Fibroblast of lung (primary cell): ENCODE measurements around the gene TRIM71.

Source experiments
- CTCF ChIP-seq, 2 donors: IDR thresholded peaks in 1 of 2; conservative IDR thresholded peaks in 1 of 2; 1 replicate in 1 of 2; 2 replicates in 1 of 2; pipeline ENCODE4 v1.5.1; 2011 to 2012; ENCODE audit warnings: low read length in 2 of 2, control low read depth in 1 of 2, inconsistent platforms in 1 of 2, low read depth in 1 of 2, mild to moderate bottlenecking in 1 of 2
- EZH2 ChIP-seq: IDR thresholded peaks from 2 replicates; pipeline ENCODE4 v1.5.1; 2012; ENCODE audit warnings: low read length, control low read depth, mild to moderate bottlenecking; ENCODE audit errors: missing control alignments

- no peak for TF ChIP-seq CTCF (conservative IDR thresholded peaks at IDR 0.05 in 1 of 2, IDR thresholded peaks at IDR 0.05 in 1 of 2; ENCODE audit: low read depth in 1 of 2, low read length in 2 of 2)
- TF ChIP-seq EZH2, result no peak
Observed at GRCh38 chr3:32870373-32871095, 52.7 kb downstream of the TRIM71 start.
